GM18502 (cell line): ENCODE data around the gene FOXA2.
"Not testable (repeated sequence)": the region's sequence is repeated elsewhere in the genome, so short reads cannot be mapped to it uniquely, and the experiment has no call there.

Experiments
- ATAC-seq: cut with Tn5 transposase; IDR thresholded peaks from one replicate; pipeline ENCODE4 v1.9.1; 2021; ENCODE audit warnings: mild to moderate bottlenecking; ENCODE audit not compliant: unreplicated experiment, poor library complexity

The FOXA2 gene

DNA sequence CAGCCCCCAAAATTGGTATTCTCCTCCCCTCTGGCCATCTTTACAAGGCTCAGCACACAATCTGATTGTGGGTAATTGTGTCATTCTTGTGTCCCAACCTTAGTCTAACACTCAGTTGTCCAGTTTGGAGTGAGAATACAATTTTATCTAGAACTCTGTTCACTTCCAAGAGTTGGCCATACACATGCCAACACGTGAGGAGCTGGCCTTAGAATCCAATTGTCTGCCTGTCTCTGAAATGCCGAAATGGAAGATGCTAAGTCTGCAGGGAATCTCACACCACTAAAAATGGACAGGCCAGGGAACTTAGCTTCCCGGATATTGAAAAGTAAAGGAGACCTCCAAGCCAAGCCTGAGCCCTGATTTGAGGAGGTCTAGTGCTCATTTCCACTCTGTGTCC, 12.3 kb downstream of the FOXA2 start:
- no peak for ATAC-seq

GRCh38 chr20:22569353-22569752, 15.0 kb downstream of the FOXA2 start:
- no peak for ATAC-seq

DNA sequence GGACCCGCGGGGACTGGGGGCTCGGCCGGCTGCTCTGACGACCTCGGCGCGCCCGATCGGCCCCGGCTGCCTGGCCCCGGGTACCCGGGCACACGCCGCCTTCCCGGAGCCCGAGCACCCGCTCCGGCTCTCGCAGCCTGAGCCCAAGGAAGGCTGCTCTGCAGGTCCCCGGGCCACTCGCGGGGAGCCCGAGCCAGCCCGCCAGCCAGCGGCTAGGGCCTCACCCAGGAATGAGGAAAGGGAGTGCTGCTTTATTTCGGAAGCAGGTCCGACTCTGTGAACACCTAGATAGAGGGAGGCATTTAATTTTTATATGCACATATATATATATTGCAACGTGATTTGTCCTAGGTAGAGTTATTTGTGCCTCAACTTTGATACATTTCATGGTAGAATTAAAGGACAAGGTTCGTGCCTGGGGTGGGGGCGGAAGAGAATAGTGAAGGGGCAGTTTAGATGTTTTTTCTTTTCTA, 15.5 kb downstream of the FOXA2 start:
- no peak for ATAC-seq

DNA sequence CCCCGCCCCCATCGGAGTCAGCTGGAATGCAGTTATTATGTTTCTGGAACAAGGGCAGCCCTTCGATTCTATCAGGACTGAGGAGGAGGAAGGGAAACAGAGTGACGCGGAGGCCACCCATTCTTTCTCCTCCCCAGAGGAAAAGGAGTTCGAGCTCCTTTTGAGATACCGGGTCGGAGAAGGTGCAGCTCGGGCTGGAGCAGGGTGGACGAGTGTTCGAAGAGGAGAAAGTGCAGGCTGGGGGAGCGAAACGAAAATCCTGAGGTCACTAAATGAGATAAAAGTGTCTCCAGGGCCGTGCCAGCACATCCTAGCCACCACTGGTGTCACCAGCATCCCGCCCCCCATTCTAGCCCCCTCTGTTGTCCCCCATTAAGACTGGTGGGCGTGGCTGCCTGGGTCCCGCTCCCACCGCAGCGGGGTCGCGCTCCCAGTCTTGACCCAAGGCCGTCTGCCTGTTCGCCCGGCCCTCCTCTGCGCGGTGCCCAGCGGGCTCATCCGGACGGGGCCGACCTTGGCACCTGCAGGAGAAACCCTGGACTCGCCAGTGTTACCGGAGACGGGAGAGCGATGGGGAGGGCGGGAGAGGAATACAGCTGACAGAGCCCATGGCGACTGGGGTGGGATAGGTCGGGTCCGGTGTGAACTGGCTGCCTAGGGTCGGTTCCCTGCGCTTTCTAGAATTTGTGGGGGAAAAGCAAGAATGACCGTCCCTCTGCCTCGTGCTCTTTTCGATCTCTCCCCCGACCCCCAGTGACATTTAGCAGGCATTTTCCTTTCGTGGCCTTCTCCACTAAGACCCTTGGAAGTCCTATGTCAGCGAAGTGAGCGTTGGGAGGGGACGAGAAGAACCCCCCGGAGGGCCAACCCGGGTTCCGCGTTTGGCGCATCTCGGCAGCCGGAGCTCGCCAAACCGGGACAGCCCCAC, 16.2 kb downstream of the FOXA2 start:
- ATAC-seq: no peak

GRCh38 chr20:22566876-22567658, 17.3 kb downstream of the FOXA2 start:
- no peak for ATAC-seq

- no peak for ATAC-seq
Measured at GRCh38 chr20:22563062-22563965, 21.1 kb downstream of the FOXA2 start.

DNA sequence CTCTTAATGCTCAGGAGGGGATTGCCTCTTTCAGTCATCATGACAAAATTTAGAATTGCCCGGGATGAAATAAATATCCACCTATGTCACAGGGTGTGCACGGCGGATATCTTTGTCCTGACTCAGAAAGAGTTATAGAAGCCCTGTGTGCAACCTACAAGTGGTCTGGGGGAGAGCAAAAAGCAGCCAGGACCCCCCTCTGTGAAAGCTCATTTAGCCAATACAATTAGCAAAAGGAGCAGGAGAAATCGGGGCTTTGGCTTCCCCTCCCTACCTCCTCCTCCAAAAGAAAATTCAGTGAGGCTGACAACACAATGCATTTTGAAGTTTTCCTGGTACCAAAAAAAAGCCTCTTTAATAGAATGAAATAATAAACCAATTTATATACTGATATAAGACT, 21.8 kb downstream of the FOXA2 start:
- no peak for ATAC-seq

DNA sequence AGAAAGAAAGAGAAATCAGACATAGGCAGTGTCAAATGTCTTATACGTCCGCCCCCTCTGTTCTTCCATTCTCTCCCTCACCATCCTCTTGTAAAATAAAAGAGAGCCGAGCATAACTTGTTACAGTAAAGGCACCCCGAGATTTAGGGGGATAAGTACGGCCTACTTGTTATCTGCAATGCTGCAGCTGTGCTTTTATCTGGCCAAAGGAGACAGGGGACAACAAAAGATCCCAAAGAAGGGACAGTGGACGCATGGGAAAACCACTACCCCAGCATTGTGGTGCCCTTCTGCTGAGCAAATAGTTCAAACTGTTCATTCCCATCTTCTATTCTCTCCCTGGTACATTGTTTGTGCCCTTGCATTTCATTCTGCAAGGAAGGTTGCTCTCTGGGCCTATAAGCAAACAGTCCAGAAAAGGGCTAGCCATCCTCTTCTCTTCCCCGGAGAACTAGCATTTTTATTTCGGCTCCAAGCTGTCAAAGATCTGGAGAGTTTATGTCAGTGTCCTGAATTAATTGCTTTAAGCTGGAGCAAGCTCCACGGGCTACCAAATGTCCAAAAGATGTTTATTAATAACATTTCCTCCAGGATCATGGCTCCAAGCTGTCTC, 22.3 kb downstream of the FOXA2 start:
- no peak for ATAC-seq

GRCh38 chr20:22560817-22561216, 23.6 kb downstream of the FOXA2 start:
- no peak for ATAC-seq

- no peak for ATAC-seq
Measured at GRCh38 chr20:22559711-22560318, 24.6 kb downstream of the FOXA2 start.

DNA sequence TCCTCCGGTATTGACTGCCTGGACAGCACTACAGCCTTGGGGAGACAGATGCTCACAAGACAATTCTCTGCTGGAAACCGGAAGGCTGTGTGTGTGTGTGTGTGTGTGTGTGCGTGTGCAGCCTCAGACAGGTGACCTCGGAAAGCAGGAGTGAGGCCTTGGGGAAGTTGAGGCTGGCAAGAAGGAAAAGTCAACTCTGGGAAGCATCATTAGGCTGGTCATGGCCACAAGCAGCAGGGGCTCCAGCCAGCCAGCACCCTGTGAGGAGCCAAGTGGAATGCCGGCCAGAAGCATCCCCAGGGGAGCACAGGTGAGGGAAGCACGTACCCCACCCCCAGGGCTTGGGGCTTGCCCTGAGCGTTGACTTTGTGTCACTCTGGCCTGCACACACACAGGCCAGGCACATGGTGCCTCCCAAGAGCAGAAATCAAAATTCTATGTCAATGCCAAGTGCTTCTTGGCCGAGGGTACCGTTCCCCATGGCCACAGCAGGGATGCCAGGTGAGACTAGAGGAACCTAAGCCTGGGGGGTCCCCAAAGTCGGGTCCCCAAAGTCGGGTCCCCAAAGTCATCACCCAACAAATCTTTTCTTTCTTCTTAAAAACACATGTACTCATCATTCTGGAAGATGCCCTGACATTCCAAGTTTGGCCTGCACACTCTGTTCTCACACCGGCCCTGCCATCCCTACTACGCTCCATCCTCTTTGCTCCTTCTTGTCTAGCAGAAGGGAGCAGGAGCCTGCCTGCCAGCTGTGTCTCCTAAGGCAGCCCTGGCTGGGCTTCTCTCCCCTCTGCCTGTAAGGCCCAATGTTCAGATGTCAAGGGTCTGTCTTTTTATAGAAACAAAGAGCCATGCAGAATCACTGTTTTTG, 26.7 kb downstream of the FOXA2 start:
- ATAC-seq: no peak

- ATAC-seq: no peak
Measured at GRCh38 chr20:22556565-22557056, 27.8 kb downstream of the FOXA2 start.

DNA sequence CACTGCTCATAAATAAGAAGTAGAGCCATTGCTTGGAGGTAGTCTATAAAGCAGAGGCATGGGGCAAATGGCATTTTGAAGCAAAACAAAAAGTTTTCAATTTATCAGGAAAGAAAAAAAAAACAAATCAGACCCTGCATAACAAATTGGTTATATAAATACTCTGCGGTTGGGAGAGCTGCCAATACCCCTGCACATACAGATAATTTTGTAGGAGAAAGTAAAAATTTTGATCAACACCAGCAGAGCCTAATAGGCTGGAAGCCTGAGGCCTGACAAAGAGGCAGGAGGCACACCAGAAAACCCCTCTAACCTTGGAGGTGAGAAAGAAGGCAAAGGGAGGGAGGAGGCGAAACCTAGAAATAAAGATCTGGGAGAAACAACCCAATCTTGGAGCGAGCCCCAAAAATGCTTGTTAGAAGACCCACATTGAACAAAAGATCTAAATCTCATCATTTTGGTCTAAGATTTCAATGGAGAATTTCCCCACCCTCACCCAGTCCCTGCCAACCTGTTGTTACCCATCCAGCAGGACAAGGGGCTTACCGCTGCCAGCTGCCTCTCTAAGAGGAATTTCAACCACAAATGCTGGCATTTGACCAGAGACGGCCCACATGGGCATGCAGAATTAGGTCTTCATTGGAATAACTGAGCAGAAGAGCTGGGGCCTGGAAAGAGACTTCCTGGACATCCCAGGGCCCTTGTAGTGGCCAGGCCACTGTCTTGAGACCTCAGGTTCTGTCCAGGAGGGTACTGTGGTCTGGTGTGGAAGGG, 28.4 kb downstream of the FOXA2 start:
- ATAC-seq: no peak

- ATAC-seq: no peak
Measured at GRCh38 chr20:22554391-22554790, 30.0 kb downstream of the FOXA2 start.

DNA sequence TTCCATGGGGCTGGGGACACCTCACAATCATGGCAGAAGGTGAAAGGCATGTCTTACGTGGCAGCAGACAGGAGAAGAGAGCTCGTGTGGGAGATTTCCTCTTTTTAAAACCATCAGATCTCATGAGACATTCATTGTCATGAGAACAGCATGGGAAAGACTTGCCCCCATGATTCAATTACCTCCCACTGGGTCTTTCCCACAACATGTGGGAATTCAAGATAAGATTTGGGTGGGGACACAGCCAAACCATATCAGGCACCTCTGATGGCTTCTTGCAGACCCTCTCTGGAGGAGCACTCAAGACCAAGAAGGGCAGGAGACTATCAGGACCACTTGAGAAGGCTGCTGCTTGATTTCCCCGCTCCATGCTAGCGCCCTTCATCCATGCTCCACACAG, 33.9 kb downstream of the FOXA2 start:
- ATAC-seq: not testable (repeated sequence)

DNA sequence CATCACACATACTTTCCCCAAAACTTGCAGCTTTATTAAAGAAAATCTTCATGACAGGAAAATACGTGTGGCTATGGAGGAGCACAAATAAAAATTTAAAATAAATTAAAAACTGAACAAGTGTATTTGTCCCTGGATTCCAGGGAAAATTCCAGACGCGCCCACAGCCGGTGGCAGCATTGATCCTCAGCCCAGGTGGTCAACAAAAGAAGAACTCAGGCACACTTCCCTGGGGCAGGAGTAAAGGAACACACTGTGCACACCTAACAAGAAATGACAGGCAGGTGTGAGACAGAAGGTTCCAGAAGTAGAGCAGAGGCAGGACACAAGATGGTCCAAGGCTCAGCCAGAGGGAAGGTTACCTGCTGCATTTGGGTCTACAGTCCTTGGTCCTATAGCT, 36.3 kb downstream of the FOXA2 start:
- no peak for ATAC-seq

- ATAC-seq: no peak
Measured at GRCh38 chr20:22546344-22546743, 38.0 kb downstream of the FOXA2 start.

DNA sequence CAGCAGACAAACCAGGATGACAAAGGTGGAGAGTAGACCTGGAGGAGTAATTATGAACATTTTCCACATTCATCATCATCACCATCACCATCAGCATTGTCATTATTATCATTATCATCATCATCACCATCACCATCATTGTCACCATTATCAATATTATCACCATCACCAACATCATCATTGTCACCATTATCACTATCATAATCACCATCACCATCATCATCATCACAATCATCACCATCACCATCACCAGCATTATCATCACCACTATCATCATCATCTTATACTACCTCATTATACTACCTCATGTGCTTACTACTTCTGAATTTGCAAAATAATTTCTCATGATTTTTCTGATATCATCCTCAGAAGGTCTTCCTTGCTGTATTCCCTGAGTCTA, 39.3 kb downstream of the FOXA2 start:
- ATAC-seq: no peak
